Activated T-helper 17 cell treated with anti-CD3 and anti-CD28 coated beads, Interleukin-2, amount 50 U/mL, for 72 hours (primary cell): ENCODE results near the gene NUFIP1. TPM values are rescaled to one million over a fixed set of nuclear protein-coding genes. Genes with fewer than 3 reads are reported as not detected.
"Not testable (repeated sequence)": the region's sequence is repeated elsewhere in the genome, so short reads cannot be mapped to it uniquely, and the experiment has no call there.

Experiments
- ATAC-seq: fragments of 150-1000 bp; cut with Tn5 transposase; replicated peaks from 2 replicates; pipeline ENCODE4 v1.10.0; 2021; ENCODE audit warnings: mild to moderate bottlenecking, moderate library complexity
- H3K27ac Mint-ChIP-seq: one replicate; pipeline ENCODE4 v1.8.0; 2022; ENCODE audit warnings: mixed read lengths
- H3K27me3 Mint-ChIP-seq: one replicate; pipeline ENCODE4 v1.8.0; 2022; ENCODE audit warnings: mixed read lengths
- H3K36me3 Mint-ChIP-seq: one replicate; pipeline ENCODE4 v1.8.0; 2022; ENCODE audit warnings: low read depth, mild to moderate bottlenecking, mixed read lengths
- H3K4me1 Mint-ChIP-seq: one replicate; pipeline ENCODE4 v1.8.0; 2022; ENCODE audit warnings: mixed read lengths
- H3K4me3 Mint-ChIP-seq: one replicate; pipeline ENCODE4 v1.8.0; 2022; ENCODE audit warnings: mild to moderate bottlenecking, mixed read lengths
- H3K9me3 Mint-ChIP-seq: one replicate; pipeline ENCODE4 v1.8.0; 2022; ENCODE audit warnings: mixed read lengths
- total RNA-seq, 2 donors: library from RNA; stranded (reverse); gene quantifications; one replicate each; pipeline ENCODE4 v1.2.3, GENCODE V29; 2022

Gene NUFIP1
- total RNA-seq, 2 donors from 2014 or later: 4.8 to 8.4 TPM

DNA sequence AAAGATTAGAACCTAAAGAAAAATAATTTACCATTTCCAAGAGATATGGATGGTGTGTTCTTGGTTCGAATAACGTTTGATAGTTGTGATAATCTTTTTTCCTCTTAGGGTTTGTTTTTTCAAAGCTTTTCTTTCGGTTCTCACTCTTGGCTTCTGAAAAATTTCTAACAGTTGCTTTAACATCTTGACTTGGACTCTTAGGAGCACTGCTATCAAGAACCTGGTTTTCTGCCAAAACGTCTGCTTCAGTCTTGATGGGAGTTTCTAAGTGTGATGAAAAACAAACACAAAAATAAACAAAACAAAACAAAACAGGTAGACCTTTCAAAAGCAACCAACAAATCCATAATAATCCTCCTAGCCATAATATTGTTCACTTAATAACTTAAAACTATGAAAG lies 45.9 kb downstream of the NUFIP1 start:
- not testable (repeated sequence) for H3K4me1 Mint-ChIP-seq, H3K4me3 Mint-ChIP-seq

DNA sequence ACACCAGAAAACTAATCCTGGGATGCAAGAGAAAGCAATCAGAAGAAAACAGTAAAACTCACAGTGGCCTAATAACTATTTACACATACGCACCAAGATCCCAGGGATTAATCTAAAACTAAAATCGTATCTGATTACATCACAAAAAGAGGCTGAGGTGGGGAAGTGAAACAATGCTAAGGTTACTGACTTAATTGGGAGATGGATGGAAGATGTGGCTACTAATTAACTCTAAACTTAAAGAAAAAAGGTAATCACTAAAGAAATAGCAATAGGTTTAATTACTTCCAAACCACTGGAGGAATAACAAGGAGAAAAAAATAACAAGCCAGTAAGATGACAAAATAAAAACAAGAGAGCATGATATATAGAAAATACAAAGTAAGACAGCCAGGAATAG lies 50.4 kb downstream of the NUFIP1 start:
- no peak for ATAC-seq
- H3K36me3 Mint-ChIP-seq: peaks cover 40% of the 10 kb centered on the region
- no peaks in the 10 kb centered on the region for H3K27me3 Mint-ChIP-seq
- H3K4me1 Mint-ChIP-seq: no peaks in the 10 kb centered on the region
- H3K27ac Mint-ChIP-seq: no peak overlapping the region
- H3K9me3 Mint-ChIP-seq: no peaks in the 10 kb centered on the region
- H3K4me3 Mint-ChIP-seq: no peak overlapping the region

More for the DNA sequence above, 45.9 kb downstream of the NUFIP1 start:
- H3K9me3 Mint-ChIP-seq, H3K27me3 Mint-ChIP-seq, H3K27ac Mint-ChIP-seq, ATAC-seq: not testable (repeated sequence)
- peaks cover 56% of the 10 kb centered on the region for H3K36me3 Mint-ChIP-seq

DNA sequence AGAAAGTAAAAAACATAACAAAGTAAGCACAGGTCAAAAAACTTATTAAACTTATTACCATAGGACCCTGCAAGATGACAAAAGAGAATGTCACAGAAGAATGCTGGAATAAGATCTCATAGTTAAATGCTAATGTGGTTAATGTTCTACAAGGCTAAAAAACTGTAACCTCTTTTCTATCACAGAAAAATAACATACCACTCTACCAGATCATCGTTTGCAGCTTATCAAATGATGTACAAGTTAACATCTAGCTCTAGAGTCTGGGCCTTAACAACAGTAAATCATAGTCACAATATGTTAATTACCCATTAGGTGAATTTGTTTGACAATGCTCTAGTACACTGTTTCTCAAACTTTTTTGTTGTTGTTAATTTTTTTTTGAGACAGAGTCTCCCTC lies 53.0 kb downstream of the NUFIP1 start:
- H3K36me3 Mint-ChIP-seq: peaks cover 15% of the 10 kb centered on the region

GRCh38 chr13:44934724-44935123 lies 54.5 kb downstream of the NUFIP1 start:
- H3K9me3 Mint-ChIP-seq: no peaks in the 10 kb centered on the region
- peaks cover 7% of the 10 kb centered on the region for H3K27me3 Mint-ChIP-seq
- no peaks in the 10 kb centered on the region for H3K36me3 Mint-ChIP-seq
- ATAC-seq: peak; percentile 79
- H3K4me3 Mint-ChIP-seq: no peak overlapping the region
- peak overlapping the region; percentile 4 for H3K27ac Mint-ChIP-seq
- H3K4me1 Mint-ChIP-seq: no peaks in the 10 kb centered on the region

More for the DNA sequence above, 53.0 kb downstream of the NUFIP1 start:
- Mint-ChIP-seq H3K9me3 (no peaks in the 10 kb centered on the region), H3K4me3 (no peak overlapping the region), H3K27me3 (peaks cover 7% of the 10 kb centered on the region), H3K4me1 (no peaks in the 10 kb centered on the region), H3K27ac (no peak overlapping the region)
- ATAC-seq: no peak

DNA sequence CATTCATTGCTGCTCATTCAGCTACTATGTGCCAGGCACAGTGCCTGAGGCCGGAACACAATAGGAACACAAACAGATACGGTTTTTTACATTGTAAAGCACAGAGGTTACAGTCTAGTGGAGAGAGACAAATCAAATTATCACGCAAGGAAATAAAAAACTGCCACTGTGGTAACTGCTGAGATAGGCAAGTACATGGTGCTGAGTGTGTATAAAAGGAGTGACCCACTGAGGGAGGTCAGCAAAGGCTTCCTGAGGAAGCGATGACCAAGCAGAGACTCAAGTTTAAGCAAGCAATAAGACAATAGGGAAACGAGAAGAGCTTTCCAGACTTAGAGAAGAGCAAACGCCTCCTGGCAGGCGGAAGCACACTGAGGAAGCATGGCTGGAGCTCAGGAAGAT lies 56.4 kb downstream of the NUFIP1 start:
- Mint-ChIP-seq H3K4me1 (no peaks in the 10 kb centered on the region), H3K27me3 (peaks cover 7% of the 10 kb centered on the region), H3K9me3 (no peaks in the 10 kb centered on the region), H3K4me3 (no peak overlapping the region), H3K36me3 (no peaks in the 10 kb centered on the region), H3K27ac (no peak overlapping the region)
- no peak for ATAC-seq

DNA sequence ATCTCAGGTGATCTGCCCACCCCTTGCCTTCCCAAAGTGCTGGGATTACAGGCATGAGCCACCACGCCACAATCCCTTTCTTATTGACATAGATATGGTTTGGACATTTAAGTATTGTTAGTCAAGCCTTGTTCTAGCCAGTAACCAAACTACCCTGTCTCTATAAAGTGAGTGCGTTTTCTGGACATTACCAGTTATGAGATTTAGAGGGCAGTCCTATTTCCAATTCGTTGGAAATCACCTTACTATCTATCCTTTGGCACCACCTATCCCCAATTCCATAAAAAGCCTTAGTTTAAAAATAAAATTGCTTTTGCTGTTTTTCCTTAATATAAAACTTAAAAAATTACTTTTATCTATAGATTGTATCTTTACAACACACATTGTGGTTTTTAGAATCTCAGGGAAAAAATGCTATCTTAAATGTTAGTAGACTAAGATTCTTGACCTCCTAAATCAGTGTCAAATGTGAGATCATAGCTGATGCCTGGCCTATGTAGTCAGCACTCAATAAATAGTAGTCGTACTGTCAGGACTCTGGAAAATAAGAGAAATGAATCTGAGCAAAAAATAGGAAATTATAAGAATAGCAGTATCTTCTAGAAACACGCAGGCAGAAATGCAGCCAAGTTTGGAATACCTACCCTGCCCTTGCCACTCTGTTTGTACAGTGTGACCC lies 57.0 kb downstream of the NUFIP1 start:
- no peaks in the 10 kb centered on the region for H3K9me3 Mint-ChIP-seq
- H3K36me3 Mint-ChIP-seq: no peaks in the 10 kb centered on the region
- H3K27me3 Mint-ChIP-seq: peaks cover 7% of the 10 kb centered on the region
- no peaks in the 10 kb centered on the region for H3K4me1 Mint-ChIP-seq
- no peak overlapping the region for H3K4me3 Mint-ChIP-seq
- ATAC-seq: no peak
- H3K27ac Mint-ChIP-seq: no peak overlapping the region

- H3K27me3 Mint-ChIP-seq: peaks cover 7% of the 10 kb centered on the region
- H3K4me1 Mint-ChIP-seq: no peaks in the 10 kb centered on the region
- no peak overlapping the region for H3K27ac Mint-ChIP-seq
- no peaks in the 10 kb centered on the region for H3K9me3 Mint-ChIP-seq
- H3K4me3 Mint-ChIP-seq: no peak overlapping the region
- no peak for ATAC-seq
- no peaks in the 10 kb centered on the region for H3K36me3 Mint-ChIP-seq
These were observed 58.2 kb downstream of the NUFIP1 start for GRCh38 chr13:44930963-44931623.

- Mint-ChIP-seq H3K9me3 (no peaks in the 10 kb centered on the region), H3K36me3 (no peaks in the 10 kb centered on the region), H3K4me1 (no peaks in the 10 kb centered on the region), H3K27ac (no peak overlapping the region), H3K4me3 (no peak overlapping the region), H3K27me3 (peaks cover 10% of the 10 kb centered on the region)
- no peak for ATAC-seq
These were observed 59.0 kb downstream of the NUFIP1 start for GRCh38 chr13:44930280-44930679.

GRCh38 chr13:44929692-44930091 lies 59.6 kb downstream of the NUFIP1 start:
- H3K9me3 Mint-ChIP-seq: no peaks in the 10 kb centered on the region
- no peaks in the 10 kb centered on the region for H3K36me3 Mint-ChIP-seq
- no peak overlapping the region for H3K4me3 Mint-ChIP-seq
- ATAC-seq: no peak
- H3K27me3 Mint-ChIP-seq: peaks cover 16% of the 10 kb centered on the region
- no peak overlapping the region for H3K27ac Mint-ChIP-seq
- H3K4me1 Mint-ChIP-seq: no peaks in the 10 kb centered on the region

GRCh38 chr13:44927968-44928367 lies 61.3 kb downstream of the NUFIP1 start:
- Mint-ChIP-seq H3K4me3 (no peak overlapping the region), H3K36me3 (no peaks in the 10 kb centered on the region), H3K27ac (no peak overlapping the region), H3K9me3 (no peaks in the 10 kb centered on the region), H3K4me1 (no peaks in the 10 kb centered on the region), H3K27me3 (peaks cover 16% of the 10 kb centered on the region)
- ATAC-seq: no peak

GRCh38 chr13:44921931-44922758 lies 67.1 kb downstream of the NUFIP1 start:
- Mint-ChIP-seq H3K4me1 (no peaks in the 10 kb centered on the region), H3K4me3 (no peak overlapping the region), H3K9me3 (no peaks in the 10 kb centered on the region), H3K27me3 (peaks cover 9% of the 10 kb centered on the region), H3K27ac (no peak overlapping the region), H3K36me3 (no peaks in the 10 kb centered on the region)
- no peak for ATAC-seq

DNA sequence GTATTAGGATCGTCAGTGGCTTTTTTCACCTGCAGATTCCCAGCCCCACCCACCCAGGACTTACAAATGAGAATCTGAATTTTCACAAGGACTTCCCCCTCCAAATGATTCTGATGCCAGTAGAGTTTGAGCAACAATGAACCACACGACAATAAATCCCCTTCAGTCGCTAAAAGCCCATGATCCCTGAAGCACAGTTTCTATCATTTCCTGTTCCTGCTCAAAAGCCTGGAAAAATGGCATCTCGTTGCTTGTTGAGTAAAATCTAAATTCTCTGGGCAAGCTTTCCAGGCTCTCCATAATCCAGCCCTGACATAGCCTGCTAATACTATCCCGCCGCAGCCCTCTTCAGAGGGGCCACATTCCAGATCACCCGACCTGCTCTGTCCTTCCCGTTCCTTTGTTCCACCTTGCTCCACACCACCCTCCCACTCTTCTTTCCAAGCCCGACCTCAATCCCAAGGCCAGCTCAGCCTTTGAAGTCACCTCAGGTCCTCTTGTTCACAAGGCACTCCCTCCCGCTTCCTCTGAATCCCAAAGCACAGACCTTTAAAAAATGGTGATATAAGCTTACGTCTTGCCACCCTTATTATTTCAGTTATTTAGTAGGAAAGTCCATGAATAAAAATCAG lies 67.9 kb downstream of the NUFIP1 start:
- Mint-ChIP-seq H3K9me3 (no peaks in the 10 kb centered on the region), H3K36me3 (no peaks in the 10 kb centered on the region), H3K27ac (no peak overlapping the region), H3K4me1 (no peaks in the 10 kb centered on the region), H3K27me3 (peaks cover 9% of the 10 kb centered on the region), H3K4me3 (no peak overlapping the region)
- ATAC-seq: no peak

GRCh38 chr13:44920013-44920412 lies 69.3 kb downstream of the NUFIP1 start:
- Mint-ChIP-seq H3K27me3 (peaks cover 3% of the 10 kb centered on the region), H3K36me3 (no peaks in the 10 kb centered on the region), H3K9me3 (no peaks in the 10 kb centered on the region), H3K4me1 (no peaks in the 10 kb centered on the region), H3K4me3 (no peak overlapping the region), H3K27ac (no peak overlapping the region)
- ATAC-seq: no peak

DNA sequence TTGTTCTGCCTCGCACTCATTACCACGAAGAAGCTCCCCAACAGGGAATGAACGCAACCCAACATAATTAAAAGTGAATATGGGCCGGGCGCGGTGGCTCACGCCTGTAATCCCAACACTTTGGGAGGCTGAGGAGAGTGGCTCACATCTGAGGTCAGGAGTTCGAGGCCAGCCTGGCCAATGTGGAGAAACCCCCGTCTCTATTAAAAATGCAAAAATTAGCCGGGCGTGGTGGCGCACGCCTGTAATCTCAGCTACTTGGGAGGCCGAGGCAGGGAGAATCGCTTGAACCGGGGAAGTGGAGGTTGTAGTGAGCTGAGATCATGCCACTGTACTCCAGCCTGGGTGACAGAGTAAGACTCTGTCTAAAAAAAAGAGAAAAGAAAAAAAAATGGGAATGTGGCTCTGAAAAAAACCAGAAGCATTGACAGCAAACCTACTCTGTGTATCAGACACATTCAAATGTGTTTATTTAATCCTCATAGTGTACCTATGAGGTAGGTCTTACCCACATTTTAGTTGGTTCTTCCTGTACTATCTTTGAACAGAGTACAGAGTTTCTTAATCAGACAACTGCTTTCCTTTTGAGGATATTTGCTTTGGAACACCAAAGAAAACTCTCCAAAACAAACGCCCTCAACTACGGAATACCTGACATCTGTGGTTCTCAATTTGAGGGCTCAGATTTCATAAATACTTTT lies 70.0 kb downstream of the NUFIP1 start:
- no peaks in the 10 kb centered on the region for H3K36me3 Mint-ChIP-seq
- H3K27ac Mint-ChIP-seq: no peak overlapping the region
- ATAC-seq: no peak
- H3K27me3 Mint-ChIP-seq: no peaks in the 10 kb centered on the region
- no peak overlapping the region for H3K4me3 Mint-ChIP-seq
- no peaks in the 10 kb centered on the region for H3K9me3 Mint-ChIP-seq
- H3K4me1 Mint-ChIP-seq: no peaks in the 10 kb centered on the region
